Breast epithelium (tissue), 3 donors: ENCODE data around the gene CHIT1.

Experiments
- CTCF ChIP-seq, 3 donors: fragments of 450-650 bp; IDR thresholded peaks; one replicate each; pipeline ENCODE4 v1.5.1; 2016 to 2017; ENCODE audit warnings: antibody characterized with exemption in 3 of 3, mild to moderate bottlenecking in 3 of 3, moderate library complexity in 3 of 3
- POLR2AphosphoS5 ChIP-seq, 3 donors: sonication (generic); formaldehyde crosslinking; IDR thresholded peaks; one replicate each; pipeline ENCODE4 v1.6.1; 2017; ENCODE audit warnings: antibody characterized with exemption in 3 of 3

- TF ChIP-seq POLR2AphosphoS5 (IDR thresholded peaks at IDR 0.05) = no peak
- no peak for TF ChIP-seq CTCF (IDR thresholded peaks at IDR 0.05)
These were observed 23.3 kb downstream of the CHIT1 start for GRCh38 chr1:203206129-203206687.
